Vagina (tissue), 2 donors: ENCODE results near the gene OBSCN.

Source experiments
- POLR2A ChIP-seq, 2 donors: fragments of 450-650 bp; IDR thresholded peaks; one replicate each; pipeline ENCODE4 v1.6.1; 2017; ENCODE audit warnings: antibody characterized with exemption in 2 of 2, mild to moderate bottlenecking in 2 of 2, moderate library complexity in 2 of 2
- POLR2AphosphoS5 ChIP-seq, 2 donors: sonication (generic); formaldehyde crosslinking; IDR thresholded peaks; one replicate each; pipeline ENCODE4 v1.9.0; 2017; ENCODE audit warnings: antibody characterized with exemption in 2 of 2, mild to moderate bottlenecking in 2 of 2, low read depth in 1 of 2; ENCODE audit not compliant: insufficient read depth in 1 of 2
- TF ChIP-seq, protein P1 (sequence below), 3 experiments: fragments of 450-650 bp in 2 of 3; fragments of 200-600 bp in 1 of 3; sonication (generic) in 1 of 3; IDR thresholded peaks; one replicate each; pipeline ENCODE4 v1.5.1; 2017 to 2019; ENCODE audit warnings: antibody characterized with exemption in 3 of 3, mild to moderate bottlenecking in 2 of 3, moderate library complexity in 2 of 3

DNA sequence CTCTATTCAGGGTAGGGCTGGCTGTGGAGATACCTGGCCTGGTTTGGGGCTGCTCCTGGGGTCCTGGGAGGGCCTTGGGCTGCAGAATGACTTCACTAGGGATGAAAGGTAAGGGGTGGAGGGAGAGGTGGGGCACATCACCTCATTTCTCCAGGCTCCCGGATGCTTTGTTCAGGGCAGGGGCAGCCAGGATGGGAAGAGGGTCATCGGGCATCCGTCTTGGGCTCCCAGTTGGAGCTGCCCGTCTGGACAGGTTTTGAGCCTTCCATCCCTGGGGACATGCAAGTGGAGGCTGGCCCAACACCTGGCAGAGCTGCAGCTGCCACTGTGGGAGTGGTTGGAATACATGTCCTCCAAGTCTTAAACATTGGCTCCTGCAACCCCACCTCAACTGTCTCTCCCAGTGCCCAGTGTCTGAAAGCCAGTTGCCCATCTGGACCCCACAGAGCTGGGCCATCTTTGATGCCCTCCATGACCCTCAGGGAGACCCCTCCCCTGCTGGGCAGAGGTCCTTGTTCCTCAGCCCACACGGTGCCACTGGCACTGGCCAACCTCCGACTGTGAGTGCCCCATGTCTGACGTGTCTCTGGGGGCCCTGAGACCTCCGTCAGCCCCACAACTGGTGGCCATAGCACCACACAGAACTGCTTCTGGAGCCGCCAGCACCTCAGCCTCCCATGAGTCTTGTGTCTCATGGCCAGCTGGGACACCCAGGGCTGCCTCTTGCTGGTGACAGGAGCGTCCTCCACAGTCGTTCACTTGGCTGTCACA, 145.9 kb downstream of the OBSCN start:
- TF ChIP-seq, protein P1, sequence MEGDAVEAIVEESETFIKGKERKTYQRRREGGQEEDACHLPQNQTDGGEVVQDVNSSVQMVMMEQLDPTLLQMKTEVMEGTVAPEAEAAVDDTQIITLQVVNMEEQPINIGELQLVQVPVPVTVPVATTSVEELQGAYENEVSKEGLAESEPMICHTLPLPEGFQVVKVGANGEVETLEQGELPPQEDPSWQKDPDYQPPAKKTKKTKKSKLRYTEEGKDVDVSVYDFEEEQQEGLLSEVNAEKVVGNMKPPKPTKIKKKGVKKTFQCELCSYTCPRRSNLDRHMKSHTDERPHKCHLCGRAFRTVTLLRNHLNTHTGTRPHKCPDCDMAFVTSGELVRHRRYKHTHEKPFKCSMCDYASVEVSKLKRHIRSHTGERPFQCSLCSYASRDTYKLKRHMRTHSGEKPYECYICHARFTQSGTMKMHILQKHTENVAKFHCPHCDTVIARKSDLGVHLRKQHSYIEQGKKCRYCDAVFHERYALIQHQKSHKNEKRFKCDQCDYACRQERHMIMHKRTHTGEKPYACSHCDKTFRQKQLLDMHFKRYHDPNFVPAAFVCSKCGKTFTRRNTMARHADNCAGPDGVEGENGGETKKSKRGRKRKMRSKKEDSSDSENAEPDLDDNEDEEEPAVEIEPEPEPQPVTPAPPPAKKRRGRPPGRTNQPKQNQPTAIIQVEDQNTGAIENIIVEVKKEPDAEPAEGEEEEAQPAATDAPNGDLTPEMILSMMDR (IDR thresholded peaks at IDR 0.05): no peak
- no peak for TF ChIP-seq POLR2A (IDR thresholded peaks at IDR 0.05)
- no peak for TF ChIP-seq POLR2AphosphoS5 (IDR thresholded peaks at IDR 0.05; ENCODE audit: insufficient read depth in 1 of 2, low read depth in 1 of 2)
